Measurements from ENCODE around the gene CDH4.

CDH4 gene

DNA sequence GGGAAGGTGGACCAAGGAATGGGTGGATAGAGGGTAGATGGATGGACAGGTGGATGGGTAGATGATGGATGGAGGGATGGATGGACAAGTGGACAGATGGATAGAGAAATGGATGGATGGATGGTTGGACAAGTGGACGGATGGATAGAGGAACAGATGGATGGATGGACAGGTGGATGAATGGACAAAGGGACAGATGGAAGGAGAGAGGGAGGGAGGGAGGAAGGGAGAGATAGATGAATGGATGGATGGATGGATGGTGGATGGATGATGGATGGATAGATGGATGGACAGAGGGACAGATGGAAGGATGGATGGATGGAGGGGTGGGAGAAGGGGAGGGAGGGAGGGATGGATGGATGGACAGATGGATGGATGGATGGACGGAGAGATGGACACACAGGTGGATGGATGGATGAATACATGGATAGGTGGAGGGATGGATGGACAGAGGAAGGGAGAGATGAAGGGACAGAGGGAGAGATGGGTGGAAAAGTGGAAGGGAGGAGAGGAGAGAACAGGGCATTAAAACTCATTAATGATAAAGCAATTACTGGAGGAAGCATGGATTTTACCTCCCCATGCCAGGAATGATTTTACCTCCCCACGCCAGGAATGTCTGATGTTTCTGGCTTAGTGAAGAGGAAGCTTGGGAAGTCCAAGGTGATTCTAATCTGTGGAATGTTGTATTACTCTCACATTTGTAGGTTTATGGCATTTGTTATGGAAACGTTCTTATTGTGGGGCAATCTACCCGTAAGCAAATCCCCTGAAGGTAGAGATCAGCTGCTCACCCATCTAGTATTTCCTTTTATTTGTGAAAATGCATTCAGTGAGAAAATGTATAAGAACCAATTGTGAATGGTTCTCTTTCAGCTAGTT, 430.3 kb downstream of the CDH4 start:
- no peak for DNase-seq

DNA sequence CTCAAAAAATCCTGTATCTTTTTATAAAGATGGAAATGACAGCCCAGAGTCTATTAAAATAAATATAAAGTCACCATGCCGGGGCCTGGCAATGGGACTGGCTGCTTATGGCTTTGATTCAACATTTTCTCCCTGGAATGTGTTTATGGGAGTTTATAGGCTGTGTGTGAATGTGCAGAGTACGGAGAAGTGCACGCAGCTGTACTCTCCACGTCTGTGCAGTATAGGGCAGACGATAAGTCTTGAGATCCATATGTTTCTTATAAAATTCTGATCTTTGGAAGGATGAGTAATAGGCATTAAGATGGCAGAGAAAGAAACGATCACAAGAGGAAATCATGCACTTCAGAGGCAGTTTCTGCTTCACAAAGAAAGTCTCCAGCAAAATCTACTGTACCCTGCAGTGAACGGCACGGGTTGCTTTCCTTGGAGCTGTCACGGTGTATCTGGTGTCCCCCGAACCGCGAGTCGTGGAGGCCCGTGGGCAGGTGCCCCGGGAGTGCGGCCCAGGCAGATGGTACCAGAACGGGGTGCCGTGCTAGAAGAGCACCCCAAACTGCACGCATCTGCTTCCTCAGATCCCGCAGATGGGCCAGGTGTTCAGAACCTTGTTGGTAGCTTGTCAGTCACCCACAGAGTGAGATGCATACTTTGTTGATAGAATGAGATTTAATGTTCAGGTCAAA, 431.1 kb downstream of the CDH4 start:
- DNase-seq, result no peak

DNA sequence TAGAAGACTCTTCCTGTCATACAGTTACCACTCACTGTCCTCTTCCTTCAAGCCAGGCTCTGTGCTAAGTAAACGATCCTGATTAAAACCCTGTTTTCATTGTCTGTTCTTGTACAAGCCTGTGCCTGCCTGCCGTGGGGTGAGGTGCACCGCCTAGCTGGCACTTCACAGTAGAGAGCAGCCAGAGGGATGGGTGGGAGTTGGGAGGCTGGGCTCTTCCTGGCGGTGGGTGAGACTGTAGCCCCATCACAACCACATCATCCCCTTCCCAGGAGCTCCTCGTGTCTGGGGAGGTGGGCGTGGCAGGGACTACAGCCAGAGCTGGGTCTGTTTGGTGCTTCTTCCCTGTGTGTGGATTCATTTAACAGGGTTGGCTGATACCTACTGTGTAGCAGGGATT, 431.7 kb downstream of the CDH4 start:
- no peak for DNase-seq

DNA sequence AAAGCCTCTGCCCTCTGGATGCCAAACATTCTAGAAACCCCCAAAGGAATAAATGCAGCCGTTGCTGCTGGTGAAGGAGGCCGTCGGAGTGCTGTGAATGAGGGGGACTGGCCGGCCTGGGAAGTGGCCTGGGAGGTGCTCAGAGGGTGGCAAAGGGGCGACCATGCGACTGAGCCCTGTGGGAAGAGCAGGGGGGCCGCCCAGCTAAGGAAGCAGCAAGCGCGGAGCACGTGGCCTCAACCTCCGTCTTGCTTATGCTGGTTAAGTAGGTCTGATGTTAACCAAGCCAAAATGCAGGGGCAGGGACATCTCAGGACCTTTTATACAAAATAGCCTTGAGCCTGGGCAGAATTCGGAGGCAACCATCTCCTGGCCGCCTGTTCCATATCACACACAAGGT, 432.1 kb downstream of the CDH4 start:
- DNase-seq, result no peak

DNA sequence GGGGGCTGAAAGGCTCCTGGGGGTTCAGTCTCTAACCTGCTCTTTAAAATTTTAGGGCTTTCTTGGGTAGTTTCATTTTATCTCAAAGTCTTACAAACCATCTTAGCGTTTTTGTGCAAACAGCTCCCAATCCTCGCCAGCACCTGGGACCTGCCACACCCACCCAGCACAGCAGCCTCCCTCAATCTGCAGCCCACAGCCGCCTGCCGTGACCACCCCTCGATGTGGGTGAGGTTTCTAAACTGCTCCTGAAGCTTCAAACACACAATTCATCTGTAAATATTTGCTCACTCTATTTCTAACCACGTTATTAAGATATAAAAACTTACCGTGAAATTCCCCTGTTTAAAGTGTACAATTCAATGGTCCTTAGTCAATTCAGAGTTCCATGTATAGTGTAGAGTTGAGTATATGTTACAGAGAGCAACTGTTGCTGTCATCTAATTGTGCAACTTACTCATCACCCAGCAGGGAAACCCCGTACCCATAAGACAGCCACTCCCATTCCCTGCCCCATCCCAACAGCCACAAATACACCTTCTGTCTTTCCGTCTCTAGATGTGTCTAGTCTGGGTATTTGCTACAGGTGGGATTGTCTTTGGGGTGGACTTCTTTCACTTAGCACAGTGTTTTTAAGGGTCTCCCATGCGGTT, 432.6 kb downstream of the CDH4 start:
- no peak for DNase-seq

DNA sequence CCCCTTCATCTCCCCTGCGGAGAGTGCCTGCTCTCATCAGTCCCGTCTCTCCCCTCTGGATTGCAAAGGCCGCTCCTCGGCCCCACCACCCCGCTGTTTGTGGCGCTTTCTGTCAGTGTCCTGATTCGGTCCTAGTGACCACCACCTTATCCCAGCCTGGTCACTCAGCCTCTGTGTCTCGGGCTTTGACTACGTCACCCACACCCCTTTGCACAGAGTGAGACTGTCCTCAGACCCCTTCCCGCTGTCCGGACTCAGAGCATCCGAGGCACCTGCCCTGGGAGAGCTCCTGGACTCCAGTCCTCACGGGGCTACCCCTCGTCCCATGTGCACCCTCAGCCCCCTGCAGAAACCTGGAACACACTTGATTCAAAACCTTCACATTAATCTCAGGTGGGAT, 433.4 kb downstream of the CDH4 start:
- DNase-seq, result no peak

DNA sequence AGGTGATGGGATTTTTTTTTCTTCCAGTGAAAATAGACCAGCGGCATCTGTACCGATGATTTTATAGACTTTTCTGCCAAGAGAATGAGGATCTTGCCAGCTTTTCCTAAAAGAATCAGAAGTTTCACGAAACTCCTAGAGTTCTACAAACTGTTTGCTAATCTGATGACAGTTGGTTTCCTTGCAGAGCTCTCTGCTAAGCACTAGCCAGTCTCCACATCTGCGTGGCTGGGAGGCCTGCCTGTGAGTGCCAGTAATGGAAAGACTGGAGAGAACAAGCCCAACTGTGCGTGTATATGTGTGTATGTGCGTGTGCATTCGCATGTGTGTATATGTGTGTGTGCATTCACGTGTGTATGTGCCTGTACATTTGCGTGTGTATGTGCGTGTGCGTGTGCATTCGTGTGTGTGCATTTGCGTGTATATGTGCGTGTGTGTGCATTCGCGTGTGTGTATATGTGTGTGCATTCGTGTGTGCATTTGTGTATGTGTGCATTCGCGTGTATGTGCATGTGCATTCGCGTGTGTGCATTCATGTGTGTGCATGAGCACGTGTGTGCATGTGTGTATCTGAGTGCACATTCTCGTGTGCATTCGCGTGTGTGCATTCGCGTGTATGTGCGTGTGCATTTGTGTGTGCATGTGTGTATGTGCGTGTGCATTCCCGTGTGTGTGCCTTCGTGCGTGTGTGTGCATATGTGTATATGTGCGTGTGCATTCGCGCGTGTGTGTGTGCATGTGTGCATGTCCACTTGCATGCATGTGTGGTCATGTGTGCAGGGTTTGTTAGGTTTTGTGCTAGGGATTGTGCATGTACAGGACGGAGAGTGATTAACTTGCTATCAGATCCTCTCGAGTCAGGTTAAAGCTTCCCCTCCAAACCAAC, 434.2 kb downstream of the CDH4 start:
- no peak for DNase-seq

DNA sequence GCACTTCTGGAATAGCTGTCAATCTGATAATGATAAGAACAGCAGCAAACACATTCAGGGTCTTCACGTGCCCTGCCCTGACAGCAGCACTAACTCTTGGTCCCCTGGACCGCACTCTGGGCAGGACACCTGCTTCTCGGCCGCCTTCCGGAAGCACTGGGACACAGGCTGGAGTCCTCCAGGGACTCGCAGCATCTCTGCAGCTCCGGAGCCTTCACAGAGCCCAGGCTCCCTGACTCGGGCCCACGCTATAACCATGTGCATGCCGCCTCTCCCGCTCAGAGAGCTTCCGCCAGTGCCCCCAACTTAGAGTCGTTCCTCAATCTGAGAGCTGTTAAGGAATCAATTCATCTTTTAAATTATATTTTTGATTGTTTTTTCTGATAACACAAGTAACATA, 436.4 kb downstream of the CDH4 start:
- DNase-seq, result no peak

DNA sequence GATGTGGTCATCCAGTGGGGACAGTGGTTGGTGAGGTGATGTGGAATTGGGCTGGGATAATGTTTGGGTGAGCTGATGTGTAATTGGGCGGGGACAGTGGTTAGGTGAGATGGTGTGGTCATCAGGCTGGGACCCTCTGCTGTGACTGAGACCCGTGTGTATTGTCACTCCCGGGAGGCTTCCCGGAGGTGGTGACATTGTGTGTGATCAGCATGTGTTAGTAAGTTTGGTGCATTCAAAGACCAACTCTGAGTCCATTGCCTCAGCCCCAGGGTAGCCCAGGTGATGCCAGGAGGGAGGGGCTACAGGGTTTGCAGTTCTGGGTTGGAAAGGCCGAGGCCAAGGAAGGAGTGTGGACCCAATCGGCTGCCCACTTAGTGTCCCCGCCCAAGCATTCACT, 438.1 kb downstream of the CDH4 start:
- DNase-seq, result no peak

DNA sequence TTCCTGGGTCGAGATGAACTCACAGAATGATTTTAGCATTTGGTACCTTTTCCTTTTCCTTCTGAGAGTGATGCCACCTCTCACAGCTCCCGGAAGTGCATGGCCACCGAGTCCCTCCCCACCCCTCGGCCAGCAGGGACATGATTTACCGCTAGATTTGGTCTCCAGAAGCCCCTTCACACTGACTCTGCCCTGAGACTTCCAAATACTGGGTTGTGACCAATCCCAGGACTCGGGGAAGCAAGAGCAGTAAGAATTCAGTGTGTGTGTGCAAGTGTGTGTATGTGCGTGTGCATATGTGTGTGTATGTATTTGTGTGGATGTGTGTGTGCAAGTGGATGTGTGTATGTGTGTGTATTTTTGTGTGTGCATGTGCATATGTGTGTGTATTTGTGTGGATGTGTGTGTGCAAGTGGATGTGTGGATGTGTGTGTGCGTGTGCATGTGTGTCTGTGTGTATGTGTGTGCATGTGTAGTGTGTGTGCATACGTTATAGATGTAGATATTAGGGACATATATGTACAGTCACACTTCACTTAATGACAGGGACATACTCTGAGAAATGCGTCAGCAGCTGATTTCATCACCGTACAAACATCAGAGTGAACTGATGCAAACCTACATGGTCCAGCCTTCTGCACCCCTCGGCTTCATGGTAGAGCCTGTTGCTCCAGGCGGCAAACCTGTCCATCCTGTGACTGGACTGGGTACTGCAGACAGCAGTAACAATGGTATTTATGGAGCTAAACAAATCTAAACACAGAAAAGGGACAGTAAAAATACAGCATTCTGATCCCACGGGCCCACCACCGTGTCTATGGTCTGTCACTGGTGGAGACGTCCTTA, 439.2 kb downstream of the CDH4 start:
- no peak for DNase-seq

DNA sequence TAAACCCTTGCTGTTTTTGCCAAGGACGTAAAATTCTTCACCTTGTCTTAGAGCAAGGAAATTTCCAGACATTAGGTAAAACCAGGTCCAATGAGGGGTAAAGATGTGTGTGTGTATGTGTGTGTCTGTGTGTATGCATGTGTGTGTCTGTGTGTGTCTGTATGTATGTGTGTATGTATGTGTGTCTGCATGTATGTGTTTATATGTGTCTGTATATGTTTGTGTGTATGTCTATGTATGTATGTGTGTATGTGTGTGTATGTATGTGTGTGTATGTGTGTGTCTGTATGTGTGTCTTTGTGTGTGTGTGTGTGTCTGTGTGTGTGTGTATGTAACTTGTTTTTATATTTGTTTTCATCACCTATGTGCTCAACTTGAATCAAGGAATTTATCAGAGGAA, 439.9 kb downstream of the CDH4 start:
- no peak for DNase-seq

DNA sequence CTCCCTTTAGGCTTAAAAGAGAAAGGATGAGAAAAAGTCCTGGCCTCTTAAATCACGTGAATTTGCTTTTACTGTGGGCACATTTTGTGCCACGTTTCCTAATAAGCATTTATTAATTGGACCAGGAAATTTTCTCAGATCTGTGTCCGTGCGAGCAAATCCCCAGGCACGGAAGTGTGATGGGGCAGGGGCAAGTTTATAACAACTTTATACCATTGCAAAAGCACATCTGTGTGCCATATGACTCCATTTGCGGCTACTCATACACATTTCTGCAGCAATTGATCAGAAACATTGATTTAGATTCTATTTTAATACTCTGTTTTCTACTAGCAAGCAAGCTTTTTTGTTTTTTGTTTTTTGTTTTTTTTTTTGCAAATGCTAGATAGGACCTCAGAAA, 440.4 kb downstream of the CDH4 start:
- no peak for DNase-seq

DNA sequence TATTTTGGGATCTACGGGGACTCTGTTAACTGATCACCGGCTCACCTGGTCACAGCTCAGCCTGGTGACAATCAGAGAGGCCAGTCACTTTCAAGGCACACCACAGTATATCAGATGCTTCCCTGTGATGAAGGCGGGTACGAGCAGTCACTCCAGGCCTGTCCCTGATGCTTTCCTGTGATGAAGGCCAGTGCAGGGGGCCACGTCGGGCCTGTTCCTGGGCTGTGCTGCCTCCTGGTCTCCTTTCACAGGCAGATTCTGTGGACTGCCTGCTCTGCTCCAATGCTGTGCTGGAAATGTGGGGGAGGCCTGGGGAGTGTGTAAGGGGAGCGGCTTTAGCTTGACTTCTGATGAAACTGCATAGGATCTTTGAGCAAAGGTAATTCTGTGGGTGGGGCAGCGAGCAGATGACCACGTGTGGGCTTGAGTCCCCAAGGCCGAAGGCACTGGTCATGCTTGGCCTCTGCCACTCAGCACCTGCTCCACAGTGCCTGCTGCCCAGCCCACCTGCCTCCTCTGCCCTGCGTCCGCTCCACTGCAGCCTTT, 441.1 kb downstream of the CDH4 start:
- no peak for DNase-seq

DNA sequence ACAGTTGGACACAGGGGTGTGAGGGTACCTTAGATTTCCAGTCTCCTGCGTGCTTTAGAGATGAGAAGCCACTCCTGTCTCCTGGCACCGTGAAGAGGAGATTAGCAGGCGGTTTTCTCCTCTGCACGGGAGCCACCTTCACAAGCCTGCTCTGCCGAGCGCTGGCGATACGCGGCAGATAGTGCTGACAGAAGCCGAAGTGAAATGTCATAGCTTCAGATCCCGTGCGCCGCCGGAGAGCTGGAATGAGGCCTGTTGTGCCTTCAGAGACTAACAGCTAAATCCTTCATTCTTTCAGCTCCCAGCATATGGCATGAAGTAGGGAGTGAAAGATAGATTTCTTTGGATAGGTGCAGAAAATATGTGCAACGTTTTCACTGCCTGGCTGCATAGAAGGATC, 442.6 kb downstream of the CDH4 start:
- no peak for DNase-seq

DNA sequence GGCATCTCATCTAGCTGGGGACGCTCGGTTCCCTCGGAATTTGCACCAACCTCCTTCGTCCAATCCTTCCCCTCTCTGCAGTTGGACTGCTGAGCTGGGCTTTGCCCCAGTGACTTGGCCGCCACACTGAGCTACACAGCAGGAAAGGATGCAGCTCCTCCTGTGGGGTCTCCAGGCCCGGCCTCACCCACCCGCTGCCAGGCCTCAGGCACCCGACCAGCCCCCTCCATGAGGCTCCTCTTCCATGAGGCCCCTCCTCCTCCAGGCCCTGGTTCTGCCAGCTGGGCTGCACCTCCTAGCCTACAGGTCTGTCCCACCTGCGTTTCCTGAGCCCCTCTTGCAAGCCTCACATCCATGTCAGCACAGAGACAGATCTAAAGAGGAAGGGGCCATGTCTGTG, 443.7 kb downstream of the CDH4 start:
- DNase-seq, result no peak

DNA sequence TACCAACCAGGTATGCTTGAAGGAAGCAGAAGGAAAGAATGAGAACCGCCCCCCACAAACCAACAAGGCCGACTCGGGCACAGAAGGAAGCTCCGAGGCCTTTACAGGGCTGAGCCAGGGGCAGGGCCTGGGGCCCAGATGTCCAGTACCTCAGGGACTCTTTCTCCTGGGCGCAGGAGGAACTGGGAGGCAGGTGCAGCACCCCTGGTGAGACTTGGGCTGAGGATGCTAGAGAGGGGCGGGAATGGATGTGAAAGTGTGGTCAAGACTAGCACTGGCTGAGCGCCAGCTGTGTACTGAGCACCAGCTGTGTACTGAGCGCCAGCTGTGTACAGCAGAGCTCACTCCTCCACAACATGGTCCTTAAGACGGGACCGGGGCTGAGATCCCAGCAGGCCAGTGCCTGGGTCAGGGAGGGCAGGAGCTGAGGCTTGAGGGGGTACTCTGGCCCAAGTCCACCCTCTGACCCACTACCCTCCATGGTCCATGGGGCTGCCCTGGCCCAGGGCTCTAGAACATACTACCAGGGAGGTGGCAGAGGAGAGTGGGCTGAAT, 444.2 kb downstream of the CDH4 start:
- DNase-seq, result no peak

DNA sequence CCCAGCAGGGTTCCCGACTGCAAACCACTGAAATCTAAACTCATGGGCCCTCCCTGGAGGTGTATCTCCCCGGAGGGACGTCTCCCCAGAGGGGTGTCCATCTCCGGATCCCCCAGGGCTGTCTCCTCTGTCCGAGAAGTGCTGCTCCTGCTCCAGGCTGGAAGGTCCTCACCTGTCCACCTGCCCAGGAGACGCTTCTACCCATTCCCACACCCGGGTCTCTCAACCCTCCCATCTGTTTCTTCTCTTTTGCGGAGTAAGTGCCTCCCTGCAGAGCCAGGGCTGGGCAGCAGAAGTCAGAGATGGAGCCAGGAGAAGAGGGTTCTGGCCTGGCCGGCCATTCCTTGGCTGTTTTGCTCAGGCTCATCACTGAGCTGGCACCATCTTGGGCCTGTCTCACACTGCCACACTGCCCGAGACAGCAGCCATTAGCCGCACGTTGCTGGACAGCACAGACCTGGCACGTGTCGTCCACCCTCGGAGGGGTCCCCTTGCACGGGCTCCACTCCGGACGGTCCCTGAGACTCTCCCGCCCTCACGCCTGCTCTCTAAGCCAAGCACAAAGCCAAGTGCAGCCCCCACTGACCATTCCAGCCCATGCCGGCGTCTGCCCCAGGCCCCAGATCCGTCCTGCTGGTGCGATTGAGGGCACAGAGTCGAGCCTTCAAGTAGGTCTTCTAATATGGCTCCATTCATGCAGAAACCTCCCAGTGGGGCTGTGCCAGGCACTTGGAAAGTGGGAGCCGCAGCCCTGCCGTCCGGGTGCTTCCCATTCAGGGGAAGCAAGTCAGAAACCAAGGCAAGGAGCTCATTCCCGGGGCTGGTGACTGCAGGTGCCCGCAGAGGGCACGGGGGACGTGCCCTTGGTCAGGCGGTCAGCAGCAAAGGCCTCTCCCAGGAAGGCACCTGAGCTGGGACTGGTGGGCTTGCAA, 445.9 kb downstream of the CDH4 start:
- DNase-seq, result no peak

DNA sequence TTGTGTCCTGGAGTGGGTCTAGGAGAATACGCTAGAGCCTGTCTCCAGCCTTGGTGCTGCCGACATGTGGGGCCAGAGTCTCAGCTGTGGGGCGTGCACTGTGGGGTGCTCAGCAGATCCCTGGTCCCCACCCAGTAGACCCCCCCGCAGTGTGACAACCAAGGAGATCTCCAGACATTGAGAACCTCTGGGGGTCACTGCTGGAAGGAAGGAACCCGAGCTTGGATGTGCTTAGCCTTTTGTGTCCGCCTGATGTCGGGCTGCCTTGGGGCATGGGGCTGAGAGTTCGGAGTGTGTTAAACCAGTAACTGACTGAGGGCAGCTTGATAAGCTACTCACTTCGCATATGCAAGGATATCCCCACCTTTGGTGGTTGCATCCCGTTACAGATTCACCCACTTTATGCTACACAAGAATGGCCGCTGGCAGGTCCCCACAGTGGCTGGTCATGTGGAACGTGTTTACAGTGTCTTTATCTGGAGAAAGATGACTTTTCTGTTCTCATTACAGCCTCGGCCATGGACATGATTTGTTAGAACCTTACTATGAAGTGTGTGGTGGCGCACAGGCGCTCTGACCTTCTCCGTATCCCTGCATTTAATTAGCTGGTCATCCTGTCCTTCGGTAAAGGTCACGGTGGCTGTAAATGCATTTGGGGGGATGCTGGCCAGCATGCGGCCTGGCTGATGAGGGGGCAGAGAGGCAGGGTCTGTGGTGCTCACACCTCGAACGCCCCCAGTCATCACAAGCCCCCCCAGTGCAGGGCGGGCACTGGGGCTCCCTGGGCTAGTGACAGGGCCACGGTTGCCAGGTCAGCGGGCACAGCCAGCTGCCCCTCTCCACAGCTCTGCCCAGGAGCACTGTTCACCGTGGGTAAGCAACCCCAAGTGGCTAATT, 446.8 kb downstream of the CDH4 start:
- DNase-seq, result no peak
